Inflammatory macrophage treated with lipopolysaccharide for 1 hour (primary cell): ENCODE results near the gene COTL1.

Experiments
- DNase-seq, 2 donors: peaks; one replicate each; pipeline ENCODE4 v3.0.0-alpha.2; 2020 to 2022

COTL1 gene

GRCh38 chr16:84547546-84548061, 70.3 kb downstream of the COTL1 start:
- DNase-seq = no peak

- DNase-seq = no peak
Observed at GRCh38 chr16:84546669-84547545, 71.0 kb downstream of the COTL1 start.

- no peak for DNase-seq
Observed at GRCh38 chr16:84545114-84545737, 72.7 kb downstream of the COTL1 start.

GRCh38 chr16:84544031-84544773, 73.7 kb downstream of the COTL1 start:
- DNase-seq = peak; percentile 27 to 45

GRCh38 chr16:84543253-84543652, 74.6 kb downstream of the COTL1 start:
- no peak for DNase-seq

GRCh38 chr16:84541999-84542817, 75.7 kb downstream of the COTL1 start:
- DNase-seq = no peak

GRCh38 chr16:84540194-84540593, 77.7 kb downstream of the COTL1 start:
- no peak for DNase-seq

- DNase-seq = no peak
Observed at GRCh38 chr16:84538222-84538840, 79.5 kb downstream of the COTL1 start.

- DNase-seq = no peak
Observed at GRCh38 chr16:84537491-84538151, 80.3 kb downstream of the COTL1 start.

- no peak for DNase-seq
Observed at GRCh38 chr16:84535851-84536250, 82.0 kb downstream of the COTL1 start.

- DNase-seq = no peak
Observed at GRCh38 chr16:84535408-84535807, 82.5 kb downstream of the COTL1 start.

GRCh38 chr16:84534815-84535214, 83.1 kb downstream of the COTL1 start:
- DNase-seq = no peak

- DNase-seq = no peak
Observed at GRCh38 chr16:84532855-84533486, 84.9 kb downstream of the COTL1 start.

GRCh38 chr16:84532291-84532724, 85.6 kb downstream of the COTL1 start:
- peak; percentile 59 to 63 for DNase-seq

GRCh38 chr16:84531671-84532111, 86.2 kb downstream of the COTL1 start:
- DNase-seq = no peak

- DNase-seq = no peak
Observed at GRCh38 chr16:84530590-84530989, 87.3 kb downstream of the COTL1 start.

- DNase-seq = no peak
Observed at GRCh38 chr16:84529607-84530006, 88.3 kb downstream of the COTL1 start.

GRCh38 chr16:84528322-84528721, 89.6 kb downstream of the COTL1 start:
- DNase-seq = no peak

GRCh38 chr16:84527532-84528269, 90.2 kb downstream of the COTL1 start:
- peak; percentile 58 to 63 for DNase-seq
